GM12801 (cell line): Measurements from ENCODE around the gene FLVCR2.

ENCODE experiments used
- CTCF ChIP-seq: IDR thresholded peaks from one replicate; pipeline ENCODE4 v1.5.1; 2011; ENCODE audit warnings: control low read depth; ENCODE audit not compliant: insufficient read length; ENCODE audit errors: extremely low read depth

Gene FLVCR2

GRCh38 chr14:75595226-75595625 is 16.8 kb downstream of the FLVCR2 start:
- TF ChIP-seq CTCF, result no peak

- TF ChIP-seq CTCF, result no peak
Observed at GRCh38 chr14:75597149-75597548, 18.7 kb downstream of the FLVCR2 start.

- no peak for TF ChIP-seq CTCF
Observed at GRCh38 chr14:75602503-75602902, 24.1 kb downstream of the FLVCR2 start.

- TF ChIP-seq CTCF, result no peak
Observed at GRCh38 chr14:75604979-75605851, 26.8 kb downstream of the FLVCR2 start.

- TF ChIP-seq CTCF, result no peak
Observed at GRCh38 chr14:75605916-75606315, 27.5 kb downstream of the FLVCR2 start.

- no peak for TF ChIP-seq CTCF
Observed at GRCh38 chr14:75607044-75607443, 28.6 kb downstream of the FLVCR2 start.

GRCh38 chr14:75607842-75608640 is 29.6 kb downstream of the FLVCR2 start:
- TF ChIP-seq CTCF, result no peak
